Activated CD8-positive, alpha-beta memory T cell treated with anti-CD3 and anti-CD28 coated beads, Interleukin-2, amount 50 U/mL, for 24 hours (primary cell): ENCODE measurements around the gene SOD1.
A peak's percentile ranks its signal among the peaks of the same experiment; 100 is the strongest.
"Not testable (repeated sequence)": the region's sequence is repeated elsewhere in the genome, so short reads cannot be mapped to it uniquely, and the experiment has no call there.

ENCODE experiments used
- DNase-seq: peaks from one replicate; pipeline ENCODE4 v3.0.0-alpha.2; 2020; ENCODE audit errors: extremely low read depth

Gene SOD1

DNA sequence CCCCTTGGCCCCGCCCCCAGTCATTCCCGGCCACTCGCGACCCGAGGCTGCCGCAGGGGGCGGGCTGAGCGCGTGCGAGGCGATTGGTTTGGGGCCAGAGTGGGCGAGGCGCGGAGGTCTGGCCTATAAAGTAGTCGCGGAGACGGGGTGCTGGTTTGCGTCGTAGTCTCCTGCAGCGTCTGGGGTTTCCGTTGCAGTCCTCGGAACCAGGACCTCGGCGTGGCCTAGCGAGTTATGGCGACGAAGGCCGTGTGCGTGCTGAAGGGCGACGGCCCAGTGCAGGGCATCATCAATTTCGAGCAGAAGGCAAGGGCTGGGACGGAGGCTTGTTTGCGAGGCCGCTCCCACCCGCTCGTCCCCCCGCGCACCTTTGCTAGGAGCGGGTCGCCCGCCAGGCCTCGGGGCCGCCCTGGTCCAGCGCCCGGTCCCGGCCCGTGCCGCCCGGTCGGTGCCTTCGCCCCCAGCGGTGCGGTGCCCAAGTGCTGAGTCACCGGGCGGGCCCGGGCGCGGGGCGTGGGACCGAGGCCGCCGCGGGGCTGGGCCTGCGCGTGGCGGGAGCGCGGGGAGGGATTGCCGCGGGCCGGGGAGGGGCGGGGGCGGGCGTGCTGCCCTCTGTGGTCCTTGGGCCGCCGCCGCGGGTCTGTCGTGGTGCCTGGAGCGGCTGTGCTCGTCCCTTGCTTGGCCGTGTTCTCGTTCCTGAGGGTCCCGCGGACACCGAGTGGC, at the start of gene SOD1:
SOD1 (plus strand) TSS at position 158 of the 723 bp plus-strand sequence; CDS start at position 235, 77 bp downstream.
- peak; percentile 87 for DNase-seq

GRCh38 chr21:31611445-31611844, 48.0 kb upstream of the SOD1 start:
- no peak for DNase-seq

DNA sequence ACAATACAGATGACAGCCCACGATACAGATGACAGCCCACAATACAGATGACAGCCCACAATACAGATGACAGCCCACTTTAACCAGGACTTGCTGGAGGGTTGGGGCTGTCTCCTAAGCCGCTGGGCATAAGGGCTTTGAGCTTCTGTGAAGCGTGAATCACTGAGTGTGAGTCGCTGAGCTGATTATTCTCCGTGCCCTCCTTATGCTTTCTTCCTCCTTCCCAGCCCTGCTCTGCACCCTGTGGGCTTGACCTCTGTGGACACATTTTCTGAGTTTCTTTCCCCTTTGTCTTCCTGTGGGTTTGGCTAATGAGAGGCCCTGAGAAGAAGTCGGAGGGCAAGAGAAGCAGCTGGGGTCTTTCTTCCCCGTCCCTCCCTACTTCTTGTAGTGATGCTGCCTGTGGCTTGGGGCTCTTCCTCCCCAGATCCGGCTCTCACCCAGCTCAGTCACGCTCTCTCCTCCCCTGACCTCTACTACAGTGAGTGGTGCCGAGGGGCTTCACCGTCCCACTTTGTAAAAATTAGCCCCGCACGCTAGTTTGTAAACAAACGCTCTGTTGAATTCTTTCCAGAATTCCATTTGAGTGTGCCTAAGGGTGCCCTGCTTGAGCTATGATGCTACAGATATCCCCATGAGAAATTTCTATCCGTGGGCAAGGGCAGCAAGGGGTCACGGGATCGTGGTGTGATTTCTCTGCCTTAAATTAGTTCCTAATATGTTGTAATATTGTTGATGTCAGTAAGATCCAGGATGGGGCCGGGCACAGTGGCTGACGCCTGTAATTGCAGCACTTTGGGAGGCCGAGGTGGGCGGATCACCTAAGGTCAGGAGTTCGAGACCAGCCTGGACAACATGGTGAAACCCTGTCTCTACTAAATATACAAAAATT, 46.4 kb upstream of the SOD1 start:
- no peak for DNase-seq

DNA sequence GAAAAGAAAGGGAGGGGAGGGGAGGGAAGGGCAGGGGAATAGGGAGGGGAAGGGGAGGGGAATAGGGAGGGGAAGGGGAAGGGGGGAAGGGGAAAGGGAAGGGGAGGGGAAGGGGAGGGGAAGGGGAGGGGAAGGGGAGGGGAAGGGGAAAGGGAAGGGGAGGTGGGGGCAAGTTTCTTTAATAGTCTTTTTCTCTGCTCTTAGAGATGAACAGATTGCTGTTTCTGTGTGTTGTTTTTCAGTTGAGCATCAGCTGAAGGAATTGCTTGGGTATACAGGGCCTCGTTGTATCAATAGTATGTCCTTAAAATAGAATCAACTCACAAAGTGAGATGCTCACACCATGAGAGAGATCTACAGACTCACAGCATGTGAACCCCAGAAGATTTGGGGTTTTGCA, 44.8 kb upstream of the SOD1 start:
- DNase-seq: no peak

- DNase-seq: no peak
These were observed 43.3 kb upstream of the SOD1 start for GRCh38 chr21:31616216-31616615.

DNA sequence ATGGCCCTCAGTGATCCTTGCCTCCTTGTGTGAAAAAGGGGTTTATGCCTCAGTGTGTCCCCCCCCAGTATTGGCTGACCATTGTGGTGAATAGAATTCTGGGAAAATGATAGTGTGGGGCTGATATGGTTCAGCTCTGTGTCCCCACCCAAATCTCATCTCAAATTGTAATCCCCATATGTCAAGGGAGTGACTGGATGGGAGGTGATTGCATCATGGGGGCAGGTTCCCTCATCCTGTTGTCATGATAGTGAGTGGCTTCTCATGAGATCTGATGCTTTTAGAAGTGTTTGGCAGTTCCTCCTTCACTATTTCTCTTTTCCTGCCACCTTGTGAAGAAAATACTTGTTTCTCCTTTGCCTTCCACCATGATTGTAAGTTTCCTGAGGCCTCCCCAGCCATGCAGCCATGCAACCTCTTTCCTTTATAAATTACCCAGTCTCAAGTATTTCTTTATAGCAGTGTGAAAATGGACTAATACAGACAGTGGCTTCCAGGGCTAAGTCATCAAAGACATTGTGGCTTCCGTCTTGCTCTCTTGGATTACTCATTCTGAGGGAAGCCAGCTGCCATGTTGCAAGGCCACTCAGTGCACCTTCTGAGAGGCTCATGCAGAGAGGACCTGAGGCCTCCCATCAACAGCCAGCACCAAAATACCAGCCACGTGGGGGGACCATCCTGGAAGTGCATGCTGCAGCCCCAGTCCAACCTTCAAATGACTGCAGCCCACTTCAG, 40.6 kb upstream of the SOD1 start:
- DNase-seq: no peak

DNA sequence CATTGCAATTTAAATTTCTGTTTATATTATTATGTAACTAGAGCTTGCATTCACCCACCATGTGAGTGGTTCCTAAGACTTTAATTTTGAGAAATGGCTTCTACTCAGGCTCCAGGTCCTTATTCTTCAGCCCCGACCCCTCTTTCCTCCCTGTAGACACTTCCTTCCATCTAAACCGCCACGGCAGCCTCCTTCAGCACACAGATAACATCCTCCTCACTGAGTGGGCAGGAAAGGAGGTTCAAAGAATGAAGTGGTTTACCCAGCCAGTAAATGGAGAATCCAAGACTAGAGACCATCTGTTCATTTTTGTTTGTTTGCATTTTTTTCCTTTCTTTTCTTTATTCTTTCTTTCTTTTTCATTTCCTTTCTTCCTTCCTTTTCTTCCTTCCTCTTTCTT, 37.1 kb upstream of the SOD1 start:
- DNase-seq: no peak

GRCh38 chr21:31623664-31624063, 35.8 kb upstream of the SOD1 start:
- no peak for DNase-seq

GRCh38 chr21:31624181-31624580, 35.3 kb upstream of the SOD1 start:
- no peak for DNase-seq

GRCh38 chr21:31624961-31625491, 34.5 kb upstream of the SOD1 start:
- DNase-seq: no peak

GRCh38 chr21:31629972-31630711, 29.4 kb upstream of the SOD1 start:
- no peak for DNase-seq

DNA sequence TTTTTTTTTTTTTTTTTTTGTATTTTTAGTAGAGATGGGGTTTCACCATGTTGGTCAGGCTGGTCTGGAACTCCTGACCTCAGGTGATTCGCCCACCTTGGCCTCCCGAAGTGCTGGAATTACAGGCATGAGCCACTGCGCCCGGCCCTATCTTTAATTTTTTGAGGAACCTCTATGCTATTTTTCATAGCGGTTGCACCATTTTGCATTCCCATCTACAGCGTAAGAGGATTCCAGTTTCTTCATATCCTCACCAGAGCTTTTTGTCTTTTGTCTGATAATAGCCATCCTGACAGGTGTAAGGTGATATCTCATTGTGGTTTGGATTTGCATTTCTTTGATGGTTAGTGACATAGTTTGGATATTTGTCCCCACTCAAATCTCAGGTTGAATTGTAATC, 27.6 kb upstream of the SOD1 start:
- not testable (repeated sequence) for DNase-seq

DNA sequence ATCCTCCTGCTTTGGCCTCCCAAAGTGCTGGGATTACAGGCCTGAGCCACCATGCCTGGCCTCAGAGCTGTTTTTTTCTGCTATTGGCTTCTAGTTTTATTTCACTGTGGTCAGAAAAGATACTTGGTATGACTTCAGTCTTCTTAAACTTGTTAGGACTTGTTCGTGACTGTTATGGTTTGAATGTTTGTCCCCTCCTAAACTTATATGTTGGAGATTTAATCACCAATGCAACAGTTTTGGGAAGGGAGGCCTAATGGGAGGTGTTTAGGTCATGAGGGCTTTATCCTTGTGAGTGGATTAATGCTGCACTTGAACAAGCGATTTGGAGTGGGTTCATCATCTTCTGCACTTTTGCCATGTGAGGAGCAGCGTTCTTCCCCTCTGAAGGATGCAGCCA, 24.5 kb upstream of the SOD1 start:
- DNase-seq: no peak

DNA sequence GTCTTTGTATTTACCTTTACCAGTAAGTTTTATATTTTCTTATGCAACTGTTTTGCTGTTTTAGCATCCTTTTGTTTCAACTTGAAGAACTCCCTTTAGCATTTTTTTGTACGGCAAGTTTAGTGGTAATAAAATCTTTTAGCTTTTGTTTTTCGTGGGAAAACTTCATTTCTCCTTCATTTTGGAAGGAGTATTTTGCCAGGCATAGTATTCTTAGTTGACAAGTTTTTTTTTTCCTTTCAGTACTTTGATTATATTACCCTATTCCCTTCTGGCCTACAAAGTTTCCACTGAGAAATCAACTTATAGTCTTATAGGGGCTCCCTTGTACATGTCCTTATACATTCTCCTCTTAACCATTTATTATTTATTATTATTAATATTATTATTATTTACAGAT, 22.6 kb upstream of the SOD1 start:
- DNase-seq: no peak

- DNase-seq: no peak
These were observed 18.0 kb upstream of the SOD1 start for GRCh38 chr21:31641416-31641922.

GRCh38 chr21:31644643-31645042, 14.8 kb upstream of the SOD1 start:
- DNase-seq: no peak

DNA sequence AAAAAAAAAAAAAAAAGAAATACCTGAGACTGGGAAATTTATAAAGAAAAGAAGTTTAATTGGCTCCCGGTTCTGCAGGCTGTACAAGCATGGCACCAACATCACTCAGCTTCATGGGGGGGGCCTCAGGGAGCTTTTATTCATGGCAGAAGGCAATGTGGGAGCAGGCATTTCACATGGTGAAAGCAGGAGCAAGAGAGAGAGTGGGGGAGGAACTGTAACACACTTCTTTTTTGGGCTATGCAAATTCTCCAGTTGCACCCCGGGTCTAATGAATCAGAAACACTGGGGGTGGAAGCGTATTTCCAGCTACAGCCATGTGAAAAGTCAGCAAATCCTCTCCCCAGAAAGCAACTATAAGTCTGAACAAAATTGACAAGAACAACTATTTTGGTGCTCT, 11.8 kb upstream of the SOD1 start:
- DNase-seq: no peak

- DNase-seq: no peak
These were observed 8.6 kb upstream of the SOD1 start for GRCh38 chr21:31650930-31651329.

DNA sequence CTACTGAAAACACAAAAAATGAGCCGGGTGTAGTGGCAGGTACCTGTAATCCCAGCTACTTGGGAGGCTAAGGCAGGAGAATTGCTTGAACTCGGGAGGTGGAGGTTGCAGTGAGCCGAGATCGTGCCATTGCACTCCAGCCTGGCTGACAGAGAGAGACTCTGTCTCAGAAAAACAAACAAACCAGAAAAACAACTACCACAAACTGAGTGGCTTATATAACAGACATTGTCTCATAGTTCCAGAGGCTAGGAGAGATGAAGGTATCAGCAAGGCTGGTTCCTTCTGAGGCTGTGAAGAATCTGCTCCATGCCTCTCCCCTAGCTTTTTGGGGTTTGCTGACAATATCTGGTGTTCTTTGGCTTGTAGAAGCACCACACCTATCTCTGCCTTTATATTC, 8.0 kb upstream of the SOD1 start:
- DNase-seq: not testable (repeated sequence)

DNA sequence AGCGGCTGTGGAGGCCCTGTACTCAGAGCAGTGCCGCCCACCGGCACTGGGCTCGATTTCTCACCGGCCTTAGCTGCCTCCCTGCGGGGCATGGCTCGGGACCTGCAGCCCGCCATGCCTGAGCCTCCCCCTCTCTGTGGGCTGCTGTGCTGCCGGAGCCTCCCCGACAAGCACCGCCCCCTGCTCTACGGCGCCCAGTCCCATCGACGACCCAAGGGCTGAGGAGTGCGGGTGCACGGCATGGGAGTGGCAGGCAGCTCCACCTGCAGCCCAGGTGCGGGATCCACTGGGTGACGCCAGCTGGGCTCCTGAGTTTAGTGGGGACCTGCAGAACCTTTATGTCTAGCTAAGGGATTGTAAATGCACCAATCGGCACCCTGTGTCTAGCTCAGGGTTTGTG, 5.2 kb upstream of the SOD1 start:
- DNase-seq: no peak
